Progenitor cell of endocrine pancreas (in vitro differentiated cells): ENCODE data around the gene NEBL. TPM values are rescaled to one million over a fixed set of nuclear protein-coding genes. Genes with fewer than 3 reads are reported as not detected.

Experiments used
- DNase-seq: peaks from one replicate; pipeline ENCODE4 v3.0.0; 2021; ENCODE audit warnings: low spot score; ENCODE audit not compliant: unreplicated experiment
- H3K27ac Mint-ChIP-seq: 2 replicates; pipeline ENCODE4 v1.8.0; 2021; ENCODE audit warnings: mild to moderate bottlenecking, moderate library complexity, mixed read lengths
- H3K27me3 Mint-ChIP-seq: 2 replicates; pipeline ENCODE4 v1.8.0; 2021; ENCODE audit warnings: mixed read lengths
- H3K36me3 Mint-ChIP-seq: 2 replicates; pipeline ENCODE4 v1.8.0; 2022; ENCODE audit warnings: mixed read lengths; ENCODE audit not compliant: insufficient read depth
- H3K4me1 Mint-ChIP-seq: 2 replicates; pipeline ENCODE4 v1.8.0; 2021; ENCODE audit warnings: low read depth, mixed read lengths
- H3K4me3 Mint-ChIP-seq: 2 replicates; pipeline ENCODE4 v1.8.0; 2021; ENCODE audit warnings: low read depth, mild to moderate bottlenecking, moderate library complexity, mixed read lengths
- H3K9me3 Mint-ChIP-seq: 2 replicates; pipeline ENCODE4 v1.8.0; 2021; ENCODE audit warnings: low read depth, mixed read lengths
- total RNA-seq: library from RNA; stranded (reverse); gene quantifications from 2 replicates; pipeline ENCODE4 v1.2.1, GENCODE V29; 2021
- TF ChIP-seq, protein P1 (sequence below): fragments of 200-600 bp; sonication (generic); IDR thresholded peaks from one replicate; pipeline ENCODE4 v1.5.0; 2021; ENCODE audit warnings: antibody characterized with exemption, mild to moderate bottlenecking; ENCODE audit not compliant: unreplicated experiment

The NEBL gene
- total RNA-seq, 1 donor from 2014 or later: 13.2 TPM

DNA sequence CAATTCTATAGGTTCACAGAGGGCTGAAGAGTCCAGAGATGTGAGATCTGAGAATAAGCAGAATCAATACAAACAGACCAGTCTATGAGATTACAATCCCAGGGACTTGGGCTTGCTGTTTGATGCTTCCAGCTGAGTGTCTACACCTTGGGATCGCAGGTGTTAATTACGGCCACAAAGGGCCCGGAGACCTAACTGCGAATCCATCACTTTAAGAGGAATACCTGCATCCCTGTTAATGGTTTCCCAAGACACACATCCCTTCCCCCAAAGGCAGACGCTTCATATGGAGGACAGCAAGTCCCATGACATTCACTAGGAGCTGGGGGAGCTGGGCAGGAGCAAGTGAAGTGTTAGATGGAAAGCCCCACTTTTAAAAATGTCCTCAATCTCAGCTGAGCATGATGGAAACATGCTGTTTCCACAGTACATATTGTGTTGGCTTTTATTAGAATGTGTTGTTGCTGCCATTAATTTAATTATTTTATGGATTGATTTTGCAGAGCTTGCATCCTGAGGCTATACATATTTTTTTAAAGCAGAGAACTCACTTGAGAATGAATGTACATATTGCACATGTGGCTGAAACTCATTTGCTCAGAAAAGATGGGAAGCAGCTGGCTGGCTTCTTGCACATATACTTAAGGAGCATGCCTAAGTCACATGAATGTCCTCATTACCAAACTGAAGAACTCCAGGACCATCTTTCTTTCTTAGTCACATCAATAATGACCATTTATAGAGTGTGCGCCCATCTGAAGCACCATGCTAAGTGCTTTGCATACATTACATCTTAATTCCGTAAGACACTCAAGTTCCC, 151.3 kb downstream of the NEBL start:
- TF ChIP-seq, protein P1, sequence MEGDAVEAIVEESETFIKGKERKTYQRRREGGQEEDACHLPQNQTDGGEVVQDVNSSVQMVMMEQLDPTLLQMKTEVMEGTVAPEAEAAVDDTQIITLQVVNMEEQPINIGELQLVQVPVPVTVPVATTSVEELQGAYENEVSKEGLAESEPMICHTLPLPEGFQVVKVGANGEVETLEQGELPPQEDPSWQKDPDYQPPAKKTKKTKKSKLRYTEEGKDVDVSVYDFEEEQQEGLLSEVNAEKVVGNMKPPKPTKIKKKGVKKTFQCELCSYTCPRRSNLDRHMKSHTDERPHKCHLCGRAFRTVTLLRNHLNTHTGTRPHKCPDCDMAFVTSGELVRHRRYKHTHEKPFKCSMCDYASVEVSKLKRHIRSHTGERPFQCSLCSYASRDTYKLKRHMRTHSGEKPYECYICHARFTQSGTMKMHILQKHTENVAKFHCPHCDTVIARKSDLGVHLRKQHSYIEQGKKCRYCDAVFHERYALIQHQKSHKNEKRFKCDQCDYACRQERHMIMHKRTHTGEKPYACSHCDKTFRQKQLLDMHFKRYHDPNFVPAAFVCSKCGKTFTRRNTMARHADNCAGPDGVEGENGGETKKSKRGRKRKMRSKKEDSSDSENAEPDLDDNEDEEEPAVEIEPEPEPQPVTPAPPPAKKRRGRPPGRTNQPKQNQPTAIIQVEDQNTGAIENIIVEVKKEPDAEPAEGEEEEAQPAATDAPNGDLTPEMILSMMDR: no peak
- H3K9me3 Mint-ChIP-seq: peaks cover 13% of the 10 kb centered on the region
- H3K4me1 Mint-ChIP-seq: no peaks in the 10 kb centered on the region
- peaks cover 3% of the 10 kb centered on the region for H3K36me3 Mint-ChIP-seq
- no peak overlapping the region for H3K27ac Mint-ChIP-seq
- no peak overlapping the region for H3K4me3 Mint-ChIP-seq
- H3K27me3 Mint-ChIP-seq: peaks cover 3% of the 10 kb centered on the region
- no peak for DNase-seq

DNA sequence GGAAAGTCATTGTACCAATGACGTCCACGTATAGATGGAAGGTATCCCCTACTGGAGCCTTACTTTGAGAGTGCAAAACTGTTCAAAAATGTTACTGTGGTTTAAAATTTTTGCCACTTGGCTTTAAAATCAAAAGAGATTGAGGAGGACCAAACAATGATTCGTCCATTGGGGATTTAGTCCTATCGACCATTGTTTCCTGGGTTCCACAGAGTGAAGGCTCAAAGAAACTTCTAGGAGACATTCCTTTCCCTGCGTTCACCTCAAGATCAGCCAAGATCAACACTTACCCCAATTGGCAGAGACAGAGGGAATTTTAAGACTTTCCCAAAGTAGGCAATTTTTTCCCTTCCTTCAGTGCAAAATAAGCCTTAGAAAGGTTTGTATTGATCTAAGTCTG, 152.3 kb downstream of the NEBL start:
- TF ChIP-seq, protein P1: no peak
- Mint-ChIP-seq H3K27me3 (peaks cover 3% of the 10 kb centered on the region), H3K9me3 (peaks cover 5% of the 10 kb centered on the region), H3K36me3 (peaks cover 1% of the 10 kb centered on the region), H3K4me1 (no peaks in the 10 kb centered on the region), H3K27ac (no peak overlapping the region), H3K4me3 (no peak overlapping the region)
- no peak for DNase-seq

DNA sequence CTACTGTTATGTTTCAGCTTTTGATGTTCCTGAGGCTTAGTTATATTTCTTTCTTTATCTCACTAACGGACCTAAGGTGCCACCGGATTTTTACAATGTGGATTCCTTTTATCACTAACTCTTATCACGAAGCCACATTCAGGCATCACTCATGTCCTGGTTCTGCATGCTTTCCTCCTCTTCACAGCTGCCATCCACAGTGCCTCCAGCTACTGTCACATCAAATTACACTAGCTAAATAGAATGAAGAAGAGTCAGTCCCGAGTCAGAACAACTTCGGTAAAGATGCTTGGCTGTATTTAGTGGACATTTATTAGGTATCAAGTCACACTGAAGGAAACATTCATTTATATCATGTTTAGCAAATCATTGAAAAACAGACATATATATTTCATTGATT, 153.2 kb downstream of the NEBL start:
- peaks cover 3% of the 10 kb centered on the region for H3K9me3 Mint-ChIP-seq
- TF ChIP-seq, protein P1: no peak

DNA sequence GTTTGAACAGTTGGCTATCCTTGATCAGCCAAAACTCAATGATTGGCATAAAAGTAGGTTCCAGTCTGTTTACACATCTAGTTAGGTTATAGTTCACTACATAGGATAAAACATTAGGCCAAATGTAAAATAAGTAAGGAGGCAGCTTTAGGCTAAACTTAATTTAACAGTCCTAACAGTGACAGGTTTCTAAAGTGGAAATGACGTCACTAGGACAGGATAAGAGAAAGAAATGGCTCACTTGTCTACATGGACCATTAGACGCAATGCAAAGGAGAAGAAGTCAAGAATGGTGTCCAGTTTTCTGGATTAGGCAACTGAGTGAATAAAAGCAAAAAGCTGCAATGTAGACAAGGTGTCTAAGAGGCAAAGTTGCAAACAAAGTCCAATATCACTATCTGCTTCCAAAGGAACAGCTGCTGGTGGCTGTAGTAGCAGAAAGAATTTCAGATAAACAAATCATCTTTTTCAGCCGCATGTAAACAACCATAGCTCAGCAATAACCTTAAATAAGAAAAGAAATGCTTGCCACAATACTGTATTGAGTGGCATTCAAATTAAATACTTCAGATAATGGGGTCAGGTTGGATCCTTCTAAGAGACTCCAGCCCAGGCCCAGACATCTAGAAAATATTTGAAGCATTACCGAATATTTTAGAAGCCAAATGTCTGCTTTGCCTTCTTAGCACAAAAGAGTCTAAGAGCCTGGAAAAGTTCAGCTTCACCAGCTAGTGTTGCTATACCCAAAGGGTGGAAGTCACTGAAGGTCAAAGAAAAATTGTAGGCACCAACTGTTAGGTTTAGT, 154.2 kb downstream of the NEBL start:
- Mint-ChIP-seq H3K4me1 (no peaks in the 10 kb centered on the region), H3K27me3 (peaks cover 3% of the 10 kb centered on the region), H3K9me3 (no peaks in the 10 kb centered on the region), H3K27ac (no peak overlapping the region), H3K36me3 (no peaks in the 10 kb centered on the region), H3K4me3 (no peak overlapping the region)
- TF ChIP-seq, protein P1: no peak
- DNase-seq: no peak

More for the DNA sequence above, 153.2 kb downstream of the NEBL start:
- no peak for DNase-seq
- Mint-ChIP-seq H3K4me3 (no peak overlapping the region), H3K4me1 (no peaks in the 10 kb centered on the region), H3K27me3 (peaks cover 3% of the 10 kb centered on the region), H3K36me3 (no peaks in the 10 kb centered on the region), H3K27ac (no peak overlapping the region)

DNA sequence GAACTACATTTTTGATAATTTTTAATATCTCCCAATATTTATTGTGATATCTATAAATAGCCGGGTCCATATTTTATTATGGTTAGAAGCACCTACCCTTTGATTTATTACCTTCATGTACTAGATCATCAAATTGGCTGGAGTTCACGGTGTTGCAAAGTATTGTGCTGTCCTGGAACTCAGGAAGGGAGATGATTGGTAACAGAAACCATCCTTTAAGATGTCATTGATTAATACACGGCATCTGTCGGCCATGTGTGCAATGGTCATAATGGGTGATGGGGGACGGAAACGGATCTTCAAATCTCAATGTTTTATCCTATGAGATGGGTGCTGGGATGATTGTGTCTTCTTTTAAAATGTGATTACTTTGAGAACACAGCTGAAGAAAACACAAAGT, 157.0 kb downstream of the NEBL start:
- no peak overlapping the region for H3K27ac Mint-ChIP-seq
- TF ChIP-seq, protein P1: no peak
- no peaks in the 10 kb centered on the region for H3K36me3 Mint-ChIP-seq
- no peaks in the 10 kb centered on the region for H3K4me1 Mint-ChIP-seq
- H3K9me3 Mint-ChIP-seq: no peaks in the 10 kb centered on the region
- no peaks in the 10 kb centered on the region for H3K27me3 Mint-ChIP-seq
- no peak for DNase-seq
- no peak overlapping the region for H3K4me3 Mint-ChIP-seq
